ENCODE results near the gene MED25.

The MED25 gene

GRCh38 chr19:49881186-49881585 lies 63.1 kb downstream of the MED25 start:
- no peak overlapping the region for H3K9ac ChIP-seq
- H4K20me1 ChIP-seq (ENCODE audit: insufficient read depth), result no peaks in the 10 kb centered on the region
- no peaks in the 10 kb centered on the region for H3K27me3 ChIP-seq (ENCODE audit: insufficient read depth, low read depth)
- no peak overlapping the region for H3K4me3 ChIP-seq (IDR thresholded peaks at IDR 0.05; ENCODE audit: insufficient read depth, low read depth, low read length)
- peaks cover 2% of the 10 kb centered on the region; the same call in 1 of the 2 replicates for H3K79me2 ChIP-seq (ENCODE audit: insufficient read depth, low read depth)
- no peaks in the 10 kb centered on the region; the same call in 1 of the 2 replicates for H3K36me3 ChIP-seq (ENCODE audit: insufficient read depth)
- no peak overlapping the region for H3K4me2 ChIP-seq
- no peak overlapping the region for H3K27ac ChIP-seq
- H3K4me1 ChIP-seq (ENCODE audit: low read depth, poor library complexity, severe bottlenecking), result peaks cover 19% of the 10 kb centered on the region
- H2AFZ ChIP-seq (ENCODE audit: low read depth), result no peak overlapping the region
- TF ChIP-seq, protein P1, sequence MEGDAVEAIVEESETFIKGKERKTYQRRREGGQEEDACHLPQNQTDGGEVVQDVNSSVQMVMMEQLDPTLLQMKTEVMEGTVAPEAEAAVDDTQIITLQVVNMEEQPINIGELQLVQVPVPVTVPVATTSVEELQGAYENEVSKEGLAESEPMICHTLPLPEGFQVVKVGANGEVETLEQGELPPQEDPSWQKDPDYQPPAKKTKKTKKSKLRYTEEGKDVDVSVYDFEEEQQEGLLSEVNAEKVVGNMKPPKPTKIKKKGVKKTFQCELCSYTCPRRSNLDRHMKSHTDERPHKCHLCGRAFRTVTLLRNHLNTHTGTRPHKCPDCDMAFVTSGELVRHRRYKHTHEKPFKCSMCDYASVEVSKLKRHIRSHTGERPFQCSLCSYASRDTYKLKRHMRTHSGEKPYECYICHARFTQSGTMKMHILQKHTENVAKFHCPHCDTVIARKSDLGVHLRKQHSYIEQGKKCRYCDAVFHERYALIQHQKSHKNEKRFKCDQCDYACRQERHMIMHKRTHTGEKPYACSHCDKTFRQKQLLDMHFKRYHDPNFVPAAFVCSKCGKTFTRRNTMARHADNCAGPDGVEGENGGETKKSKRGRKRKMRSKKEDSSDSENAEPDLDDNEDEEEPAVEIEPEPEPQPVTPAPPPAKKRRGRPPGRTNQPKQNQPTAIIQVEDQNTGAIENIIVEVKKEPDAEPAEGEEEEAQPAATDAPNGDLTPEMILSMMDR (conservative IDR thresholded peaks at IDR 0.05; ENCODE audit: low read depth, low read length), result no peak

- Histone ChIP-seq H4K20me1 (ENCODE audit: insufficient read depth) (no peaks in the 10 kb centered on the region), H3K27ac (no peak overlapping the region), H3K4me2 (no peak overlapping the region), H3K79me2 (ENCODE audit: insufficient read depth, low read depth) (no peaks in the 10 kb centered on the region), H3K27me3 (ENCODE audit: insufficient read depth, low read depth) (no peaks in the 10 kb centered on the region), H3K9ac (no peak overlapping the region), H2AFZ (ENCODE audit: low read depth) (no peak overlapping the region), H3K4me1 (ENCODE audit: low read depth, poor library complexity, severe bottlenecking) (peaks cover 19% of the 10 kb centered on the region), H3K4me3 (IDR thresholded peaks at IDR 0.05; ENCODE audit: insufficient read depth, low read depth, low read length) (no peak overlapping the region), H3K36me3 (ENCODE audit: insufficient read depth) (no peaks in the 10 kb centered on the region; the same call in 1 of the 2 replicates)
- TF ChIP-seq, protein P1 (conservative IDR thresholded peaks at IDR 0.05; ENCODE audit: low read depth, low read length), result no peak
Measured at GRCh38 chr19:49881672-49882394, 63.7 kb downstream of the MED25 start.

- H3K27me3 ChIP-seq (ENCODE audit: insufficient read depth, low read depth), result no peaks in the 10 kb centered on the region
- TF ChIP-seq, protein P1 (conservative IDR thresholded peaks at IDR 0.05; ENCODE audit: low read depth, low read length), result no peak
- no peak overlapping the region for H3K4me2 ChIP-seq
- no peak overlapping the region for H3K4me3 ChIP-seq (IDR thresholded peaks at IDR 0.05; ENCODE audit: insufficient read depth, low read depth, low read length)
- peaks cover 19% of the 10 kb centered on the region for H3K4me1 ChIP-seq (ENCODE audit: low read depth, poor library complexity, severe bottlenecking)
- no peaks in the 10 kb centered on the region for H4K20me1 ChIP-seq (ENCODE audit: insufficient read depth)
- H3K36me3 ChIP-seq (ENCODE audit: insufficient read depth), result no peaks in the 10 kb centered on the region; the same call in 1 of the 2 replicates
- H2AFZ ChIP-seq (ENCODE audit: low read depth), result no peak overlapping the region
- H3K27ac ChIP-seq, result no peak overlapping the region
- H3K79me2 ChIP-seq (ENCODE audit: insufficient read depth, low read depth), result no peaks in the 10 kb centered on the region
- no peak overlapping the region for H3K9ac ChIP-seq
Measured at GRCh38 chr19:49882643-49883042, 64.6 kb downstream of the MED25 start.

DNA sequence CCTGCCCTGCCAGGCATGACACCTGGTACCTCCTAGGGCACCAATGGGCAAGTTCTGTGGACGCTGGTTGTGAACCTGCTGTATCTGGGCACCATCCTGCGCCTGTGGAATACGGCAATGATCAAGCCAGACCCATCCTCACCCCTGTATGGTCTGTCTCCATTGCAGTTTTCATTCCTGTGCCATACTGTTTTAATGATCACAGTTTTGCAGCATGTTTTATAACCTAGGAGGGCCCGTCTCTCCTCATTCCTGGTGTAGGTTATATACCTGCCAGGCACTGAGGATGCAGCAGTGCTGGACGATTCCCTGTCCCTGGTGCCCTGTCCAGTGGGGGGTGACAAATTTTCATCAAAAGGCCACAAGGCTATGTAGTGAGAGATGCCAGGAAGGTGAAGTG lies 65.0 kb downstream of the MED25 start:
- Histone ChIP-seq H3K4me1 (ENCODE audit: low read depth, poor library complexity, severe bottlenecking) (peaks cover 19% of the 10 kb centered on the region), H3K27me3 (ENCODE audit: insufficient read depth, low read depth) (no peaks in the 10 kb centered on the region), H4K20me1 (ENCODE audit: insufficient read depth) (no peaks in the 10 kb centered on the region), H3K4me2 (no peak overlapping the region), H3K79me2 (ENCODE audit: insufficient read depth, low read depth) (no peaks in the 10 kb centered on the region), H3K4me3 (IDR thresholded peaks at IDR 0.05; ENCODE audit: insufficient read depth, low read depth, low read length) (no peak overlapping the region), H3K36me3 (ENCODE audit: insufficient read depth) (no peaks in the 10 kb centered on the region; the same call in 1 of the 2 replicates), H3K9ac (no peak overlapping the region), H3K27ac (no peak overlapping the region), H2AFZ (ENCODE audit: low read depth) (no peak overlapping the region)
- TF ChIP-seq, protein P1 (conservative IDR thresholded peaks at IDR 0.05; ENCODE audit: low read depth, low read length), result no peak
